ENCODE measurements around the gene FAM3C. TPM values are rescaled to one million over a fixed set of nuclear protein-coding genes. Genes with fewer than 3 reads are reported as not detected.
A peak's percentile ranks its signal among the peaks of the same experiment; 100 is the strongest.

The FAM3C gene
- total RNA-seq (2014; rRNA removed; shearing (Covaris generic)) (59.1 and 60.3 TPM in 2 replicates), polyA plus RNA-seq (2016; fragmentation: Nextera tagmentation; extraction: Ambion mirVana) (28.4 and 33.9 TPM in 2 replicates)
- long read RNA-seq, transcript FAM3C-201 (10 exons, 2,508 nt), result major isoform, 21 of 25 reads
- long read RNA-seq, partial matches to known transcripts, result 2 of 25 reads
- long read RNA-seq, other reads (novel, unspliced or antisense), result 2 of 25 reads

- Histone ChIP-seq H2AFZ (peak within 1 kb of the TSS; percentile 35), H3K36me3 (ENCODE audit: insufficient read depth) (0 out of 2 replicates have a peak, but pooled peaks cover 3% of the 10 kb centered on the region), H3K4me2 (peak within 1 kb of the TSS; percentile 87), H3K4me3 (peak within 1 kb of the TSS; percentile 84), H3F3A (replicated peaks; ENCODE audit: low read depth) (no peaks in the 10 kb centered on the region), H4K20me1 (replicated peaks; ENCODE audit: insufficient read depth) (0 out of 2 replicates have a peak, but pooled peaks cover 3% of the 10 kb centered on the region), H3K79me2 (replicated peaks; ENCODE audit: insufficient read depth) (peaks cover 43% of the 10 kb centered on the region), H3K27me3 (ENCODE audit: insufficient read depth) (no peaks in the 10 kb centered on the region), H3K9me2 (ENCODE audit: insufficient read depth) (no peaks in the 10 kb centered on the region), H3K27ac (ENCODE audit: low read depth) (0 out of 2 replicates have a peak within 1 kb of the TSS, but pooled peaks have one; percentile 67), H3K4me1 (ENCODE audit: insufficient read depth) (peaks cover 12% of the 10 kb centered on the region)
- Mint-ChIP-seq H3K4me3 (peak within 1 kb of the TSS; percentile 89), H3K27ac (peak within 1 kb of the TSS; percentile 79), H3K27me3 (ENCODE audit: insufficient read depth, low read depth, poor library complexity) (peaks cover 2% of the 10 kb centered on the region), H3K36me3 (ENCODE audit: low read depth) (peaks cover 20% of the 10 kb centered on the region), H3K9me3 (no peaks in the 10 kb centered on the region), H3K4me1 (peaks cover 15% of the 10 kb centered on the region; the same call in 2 of the 3 replicates)
- DNase-seq (ENCODE audit: low spot score) (peak; percentile 93), ATAC-seq (peak; percentile 94)
- TF ChIP-seq CTCF (conservative IDR thresholded peaks at IDR 0.05; ENCODE audit: low read depth in 2 of 2) (peak; percentile 64 to 87), ETS1 (IDR thresholded peaks at IDR 0.05) (peak; percentile 29; the same call in 1 of the 2 replicates), ZNF331 (CRISPR knock-in tag; IDR thresholded peaks at IDR 0.05; ENCODE audit: low read depth) (no peak), REST (IDR thresholded peaks at IDR 0.05; ENCODE audit: unreplicated experiment) (no peak), EZH2 (IDR thresholded peaks at IDR 0.05; ENCODE audit: low read depth, unreplicated experiment) (no peak), ZNF462 (CRISPR knock-in tag; IDR thresholded peaks at IDR 0.05) (no peak), JUNB (IDR thresholded peaks at IDR 0.05; ENCODE audit: unreplicated experiment) (no peak), STAT1 (IDR thresholded peaks at IDR 0.05; ENCODE audit: unreplicated experiment) (no peak), POLR2AphosphoS5 (IDR thresholded peaks at IDR 0.05; ENCODE audit: low read depth) (peak; percentile 78), ZNF114 (CRISPR knock-in tag; IDR thresholded peaks at IDR 0.05) (no peak), NANOG (IDR thresholded peaks at IDR 0.05; ENCODE audit: borderline replicate concordance) (no peak), EZH2phosphoT487 (IDR thresholded peaks at IDR 0.05; ENCODE audit: unreplicated experiment) (no peak), CREB1 (CRISPR knock-in tag; IDR thresholded peaks at IDR 0.05; ENCODE audit: low read depth) (peak; percentile 56)
Measured at GRCh38 chr7:121395961-121396757, at the start of gene FAM3C. TSS of gene FAM3C (minus strand) at chr7:121396308. CDS start at chr7:121382969, 13,339 bp downstream.

Measured in GM23338 (cell line).